ENCODE measurements around the gene ABCD1.

DNA sequence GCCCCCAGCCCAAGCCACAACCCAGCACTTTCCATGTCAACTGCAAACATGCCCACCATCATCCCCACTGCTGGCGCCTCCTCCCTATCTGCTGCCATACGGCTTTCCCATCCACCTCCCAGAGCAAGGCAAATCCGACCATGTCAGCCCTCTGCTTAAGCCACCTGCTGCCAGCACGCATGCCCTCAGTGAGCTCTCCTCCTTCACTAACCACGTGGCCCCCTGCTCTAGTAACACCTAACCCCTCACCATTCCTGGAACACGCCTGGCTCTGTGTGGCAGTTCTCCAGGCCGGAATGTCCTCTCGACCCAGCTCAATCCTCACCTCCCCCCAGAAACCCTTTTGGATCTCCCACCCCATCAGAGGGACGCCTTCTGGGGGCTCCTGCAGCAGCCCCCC lies 17.9 kb upstream of the ABCD1 start:
- TF ChIP-seq, protein P1, sequence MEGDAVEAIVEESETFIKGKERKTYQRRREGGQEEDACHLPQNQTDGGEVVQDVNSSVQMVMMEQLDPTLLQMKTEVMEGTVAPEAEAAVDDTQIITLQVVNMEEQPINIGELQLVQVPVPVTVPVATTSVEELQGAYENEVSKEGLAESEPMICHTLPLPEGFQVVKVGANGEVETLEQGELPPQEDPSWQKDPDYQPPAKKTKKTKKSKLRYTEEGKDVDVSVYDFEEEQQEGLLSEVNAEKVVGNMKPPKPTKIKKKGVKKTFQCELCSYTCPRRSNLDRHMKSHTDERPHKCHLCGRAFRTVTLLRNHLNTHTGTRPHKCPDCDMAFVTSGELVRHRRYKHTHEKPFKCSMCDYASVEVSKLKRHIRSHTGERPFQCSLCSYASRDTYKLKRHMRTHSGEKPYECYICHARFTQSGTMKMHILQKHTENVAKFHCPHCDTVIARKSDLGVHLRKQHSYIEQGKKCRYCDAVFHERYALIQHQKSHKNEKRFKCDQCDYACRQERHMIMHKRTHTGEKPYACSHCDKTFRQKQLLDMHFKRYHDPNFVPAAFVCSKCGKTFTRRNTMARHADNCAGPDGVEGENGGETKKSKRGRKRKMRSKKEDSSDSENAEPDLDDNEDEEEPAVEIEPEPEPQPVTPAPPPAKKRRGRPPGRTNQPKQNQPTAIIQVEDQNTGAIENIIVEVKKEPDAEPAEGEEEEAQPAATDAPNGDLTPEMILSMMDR (IDR thresholded peaks at IDR 0.05) = no peak
- no peak for TF ChIP-seq EP300 (IDR thresholded peaks at IDR 0.05)

Measured in ovary (tissue), 3 donors.